Neural progenitor cell (in vitro differentiated cells): ENCODE results near the gene CLTB.

ENCODE experiments used
- CTCF ChIP-seq: fragments of 200-600 bp; sonication (generic); IDR thresholded peaks from 2 replicates; pipeline ENCODE4 v1.5.1; 2017; ENCODE audit warnings: antibody characterized with exemption, mild to moderate bottlenecking
- EZH2 ChIP-seq: fragments of 200-600 bp; sonication (generic); IDR thresholded peaks from 2 replicates; pipeline ENCODE4 v1.6.1; 2017; ENCODE audit warnings: antibody characterized with exemption, mild to moderate bottlenecking, moderate library complexity
- EZH2phosphoT487 ChIP-seq: fragments of 200-600 bp; sonication (generic); IDR thresholded peaks from 2 replicates; pipeline ENCODE4 v1.6.1; 2017; ENCODE audit warnings: antibody characterized with exemption

GRCh38 chr5:176369934-176370711 is 46.2 kb downstream of the CLTB start:
- TF ChIP-seq CTCF: no peak
- TF ChIP-seq EZH2phosphoT487: no peak
- TF ChIP-seq EZH2: no peak
